Peyer's patch (tissue), 4 donors: Measurements from ENCODE around the gene PKP4. TPM values are rescaled to one million over a fixed set of nuclear protein-coding genes. Genes with fewer than 3 reads are reported as not detected.
A peak's percentile ranks its signal among the peaks of the same experiment; 100 is the strongest.

ENCODE experiments used
- DNase-seq, 3 donors: peaks; one replicate each; pipeline ENCODE4 v3.0.0-alpha.2; 2017 to 2019
- H3K27ac ChIP-seq, 4 donors: fragments of 200-600 bp; sonication (generic); one replicate each; pipeline ENCODE4 v1.5.1; 2016 to 2019
- H3K27me3 ChIP-seq, 2 donors: fragments of 200-600 bp; sonication (generic); one replicate each; pipeline ENCODE4 v1.5.1; 2019
- H3K36me3 ChIP-seq, 3 donors: fragments of 200-600 bp; sonication (generic); one replicate each; pipeline ENCODE4 v1.5.1; 2016 to 2019
- H3K4me1 ChIP-seq, 4 donors: fragments of 200-600 bp; sonication (generic); one replicate each; pipeline ENCODE4 v1.5.1; 2016 to 2019
- H3K4me3 ChIP-seq, 4 donors: fragments of 200-600 bp; sonication (generic); 1 replicate in 3 of 4; 2 replicates in 1 of 4; pipeline ENCODE4 v1.5.1; 2016 to 2019; ENCODE audit warnings: mild to moderate bottlenecking in 1 of 4
- H3K9me3 ChIP-seq, 4 donors: fragments of 200-600 bp; sonication (generic); one replicate each; pipeline ENCODE4 v1.5.1; 2016 to 2019; ENCODE audit warnings: mild to moderate bottlenecking in 1 of 4
- CTCF ChIP-seq, 6 experiments: fragments of 450-650 bp in 4 of 6; fragments of 200-600 bp in 2 of 6; sonication (generic) in 1 of 6; IDR thresholded peaks; one replicate each; pipeline ENCODE4 v1.5.1; 2017 to 2019; ENCODE audit warnings: antibody characterized with exemption in 6 of 6, mild to moderate bottlenecking in 3 of 6, moderate library complexity in 1 of 6
- POLR2A ChIP-seq, 2 donors: fragments of 450-650 bp; IDR thresholded peaks; one replicate each; pipeline ENCODE4 v1.5.1; 2017; ENCODE audit warnings: antibody characterized with exemption in 2 of 2, mild to moderate bottlenecking in 2 of 2, moderate library complexity in 2 of 2
- total RNA-seq, 4 donors: library from RNA; depleted of rRNA; stranded (reverse); fragments of >200 nt; gene quantifications; one replicate each; pipeline ENCODE4 v1.1.0, GENCODE V29; 2016

The PKP4 gene
- total RNA-seq, 4 donors from 2014 or later, result 67.8 to 168 (median 117) TPM

- Histone ChIP-seq H3K27me3 (no peaks in the 10 kb centered on the region), H3K27ac (peak overlapping the region in 2 of 4 donors; percentile 35 to 44), H3K4me3 (no peak overlapping the region), H3K36me3 (no peaks in the 10 kb centered on the region), H3K4me1 (no peaks in the 10 kb centered on the region), H3K9me3 (no peaks in the 10 kb centered on the region)
- DNase-seq, result no peak
- TF ChIP-seq POLR2A (IDR thresholded peaks at IDR 0.05) (no peak), CTCF (IDR thresholded peaks at IDR 0.05) (no peak)
Measured at GRCh38 chr2:158724803-158725381, 268.1 kb downstream of the PKP4 start.

GRCh38 chr2:158725441-158725891 is 268.7 kb downstream of the PKP4 start:
- no peaks in the 10 kb centered on the region for H3K4me1 ChIP-seq
- DNase-seq, result no peak
- TF ChIP-seq POLR2A (IDR thresholded peaks at IDR 0.05) (no peak), CTCF (IDR thresholded peaks at IDR 0.05) (no peak)
- H3K27ac ChIP-seq, result no peak overlapping the region
- H3K9me3 ChIP-seq, result no peaks in the 10 kb centered on the region
- H3K36me3 ChIP-seq, result no peaks in the 10 kb centered on the region
- H3K27me3 ChIP-seq, result no peaks in the 10 kb centered on the region
- no peak overlapping the region for H3K4me3 ChIP-seq

GRCh38 chr2:158726911-158727592 is 270.3 kb downstream of the PKP4 start:
- H3K4me1 ChIP-seq, result no peaks in the 10 kb centered on the region
- no peak overlapping the region for H3K4me3 ChIP-seq
- H3K27ac ChIP-seq, result no peak overlapping the region
- H3K36me3 ChIP-seq, result no peaks in the 10 kb centered on the region
- H3K9me3 ChIP-seq, result no peaks in the 10 kb centered on the region
- DNase-seq, result no peak
- no peaks in the 10 kb centered on the region for H3K27me3 ChIP-seq
- TF ChIP-seq POLR2A (IDR thresholded peaks at IDR 0.05) (no peak), CTCF (IDR thresholded peaks at IDR 0.05) (no peak)

- no peaks in the 10 kb centered on the region for H3K9me3 ChIP-seq
- DNase-seq, result no peak
- no peak overlapping the region for H3K4me3 ChIP-seq
- TF ChIP-seq POLR2A (IDR thresholded peaks at IDR 0.05) (no peak), CTCF (IDR thresholded peaks at IDR 0.05) (no peak)
- H3K27ac ChIP-seq, result no peak overlapping the region
- H3K36me3 ChIP-seq, result no peaks in the 10 kb centered on the region
- H3K27me3 ChIP-seq, result no peaks in the 10 kb centered on the region
- H3K4me1 ChIP-seq, result no peaks in the 10 kb centered on the region
Measured at GRCh38 chr2:158728422-158728821, 271.7 kb downstream of the PKP4 start.

- no peak overlapping the region for H3K27ac ChIP-seq
- H3K27me3 ChIP-seq, result no peaks in the 10 kb centered on the region
- no peak overlapping the region for H3K4me3 ChIP-seq
- H3K36me3 ChIP-seq, result no peaks in the 10 kb centered on the region
- no peaks in the 10 kb centered on the region for H3K4me1 ChIP-seq
- DNase-seq, result no peak
- H3K9me3 ChIP-seq, result no peaks in the 10 kb centered on the region
- no peak for TF ChIP-seq POLR2A (IDR thresholded peaks at IDR 0.05)
- TF ChIP-seq CTCF (IDR thresholded peaks at IDR 0.05), result no peak
Measured at GRCh38 chr2:158729451-158729850, 272.7 kb downstream of the PKP4 start.
